C4-2B (cell line): Measurements from ENCODE around the gene BMF.
"Not testable (repeated sequence)": the region's sequence is repeated elsewhere in the genome, so short reads cannot be mapped to it uniquely, and the experiment has no call there.

Source experiments
- H3K27ac ChIP-seq: fragments of 450-650 bp; 2 replicates; pipeline ENCODE4 v1.5.1; 2017
- ZFX ChIP-seq: fragments of 450-650 bp; IDR thresholded peaks from 2 replicates; pipeline ENCODE4 v1.6.1; 2017
- TF ChIP-seq, protein P1 (sequence below): fragments of 450-650 bp; conservative IDR thresholded peaks from 2 replicates; pipeline ENCODE4 v1.5.1; 2017; ENCODE audit warnings: mild to moderate bottlenecking

Gene BMF

DNA sequence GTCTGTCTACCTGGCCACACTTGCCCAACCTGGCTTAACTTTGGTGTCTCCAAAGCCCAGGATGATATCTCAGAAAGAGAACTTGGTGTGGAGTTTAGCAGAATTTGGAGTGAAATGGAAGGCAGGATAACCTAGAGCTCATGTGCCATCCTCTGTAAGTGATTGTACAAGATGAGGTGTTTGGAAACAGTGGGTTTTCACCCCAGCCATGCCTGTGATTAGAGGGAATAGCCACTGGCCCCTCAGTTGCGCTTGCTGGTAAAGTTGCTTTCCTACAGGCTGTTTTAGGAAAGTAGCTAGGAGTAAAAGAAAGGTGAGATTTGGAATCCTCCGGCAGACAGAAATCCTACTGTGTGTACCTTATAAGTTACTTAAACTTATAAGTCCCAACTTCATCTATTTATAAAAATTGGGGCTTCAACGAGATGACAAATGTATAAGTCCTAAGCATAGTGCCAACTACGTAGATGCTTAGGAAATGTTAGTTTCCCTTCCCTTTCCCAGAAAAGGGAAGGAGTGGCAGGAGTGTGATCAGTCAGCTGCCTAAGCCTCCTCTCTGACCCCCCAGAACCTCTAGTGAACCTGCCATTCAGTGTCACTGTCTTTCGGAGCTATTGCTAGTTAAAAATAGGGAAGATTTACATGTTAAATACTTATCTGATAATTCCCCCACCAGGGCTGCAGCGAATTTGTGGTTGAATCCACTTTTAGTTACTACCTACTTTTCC, 13.4 kb upstream of the BMF start:
- no peak overlapping the region for H3K27ac ChIP-seq
- no peak for TF ChIP-seq ZFX
- TF ChIP-seq, protein P1, sequence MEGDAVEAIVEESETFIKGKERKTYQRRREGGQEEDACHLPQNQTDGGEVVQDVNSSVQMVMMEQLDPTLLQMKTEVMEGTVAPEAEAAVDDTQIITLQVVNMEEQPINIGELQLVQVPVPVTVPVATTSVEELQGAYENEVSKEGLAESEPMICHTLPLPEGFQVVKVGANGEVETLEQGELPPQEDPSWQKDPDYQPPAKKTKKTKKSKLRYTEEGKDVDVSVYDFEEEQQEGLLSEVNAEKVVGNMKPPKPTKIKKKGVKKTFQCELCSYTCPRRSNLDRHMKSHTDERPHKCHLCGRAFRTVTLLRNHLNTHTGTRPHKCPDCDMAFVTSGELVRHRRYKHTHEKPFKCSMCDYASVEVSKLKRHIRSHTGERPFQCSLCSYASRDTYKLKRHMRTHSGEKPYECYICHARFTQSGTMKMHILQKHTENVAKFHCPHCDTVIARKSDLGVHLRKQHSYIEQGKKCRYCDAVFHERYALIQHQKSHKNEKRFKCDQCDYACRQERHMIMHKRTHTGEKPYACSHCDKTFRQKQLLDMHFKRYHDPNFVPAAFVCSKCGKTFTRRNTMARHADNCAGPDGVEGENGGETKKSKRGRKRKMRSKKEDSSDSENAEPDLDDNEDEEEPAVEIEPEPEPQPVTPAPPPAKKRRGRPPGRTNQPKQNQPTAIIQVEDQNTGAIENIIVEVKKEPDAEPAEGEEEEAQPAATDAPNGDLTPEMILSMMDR = no peak

DNA sequence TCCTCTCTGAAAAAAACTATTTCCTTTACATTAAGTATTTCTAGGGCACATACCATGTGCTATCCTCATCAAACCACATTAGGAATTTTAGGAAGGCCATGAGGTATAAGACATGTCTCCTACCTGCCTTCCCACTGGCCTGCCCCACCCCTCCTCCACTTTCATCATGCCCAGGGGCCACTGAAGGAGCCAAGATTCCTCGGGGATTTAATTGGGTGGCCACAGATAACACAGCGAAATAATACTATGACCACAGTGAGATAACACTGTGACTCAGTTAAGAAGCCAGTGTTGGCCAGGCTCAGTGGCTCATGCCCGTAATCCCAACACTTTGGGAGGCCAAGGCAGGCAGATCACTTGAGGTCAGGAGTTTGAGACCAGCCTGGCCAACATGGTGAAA, 9.8 kb upstream of the BMF start:
- TF ChIP-seq, protein P1 = no peak
- TF ChIP-seq ZFX = no peak
- no peak overlapping the region for H3K27ac ChIP-seq

DNA sequence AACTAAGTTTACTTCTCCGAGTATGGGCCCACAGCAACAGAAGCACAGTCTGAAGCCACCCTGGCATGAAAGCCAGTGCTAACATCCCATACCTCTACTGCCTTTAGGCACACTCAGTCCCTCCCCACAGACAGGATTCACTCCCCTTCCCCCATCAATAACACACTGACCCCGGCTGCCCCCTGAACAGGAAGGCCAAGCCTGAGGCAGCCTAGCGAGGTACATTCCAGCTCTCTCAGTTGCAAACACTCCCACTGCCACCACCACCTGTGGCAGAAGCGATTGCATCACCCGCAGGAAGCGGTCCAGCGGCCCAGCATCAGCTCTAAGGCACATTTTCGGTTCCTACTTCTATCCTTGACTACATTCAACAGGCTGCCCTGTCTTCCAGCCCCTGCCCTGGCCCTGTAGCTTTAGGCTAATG, 7.0 kb upstream of the BMF start:
- H3K27ac ChIP-seq = no peak overlapping the region
- no peak for TF ChIP-seq ZFX
- TF ChIP-seq, protein P1 = no peak

DNA sequence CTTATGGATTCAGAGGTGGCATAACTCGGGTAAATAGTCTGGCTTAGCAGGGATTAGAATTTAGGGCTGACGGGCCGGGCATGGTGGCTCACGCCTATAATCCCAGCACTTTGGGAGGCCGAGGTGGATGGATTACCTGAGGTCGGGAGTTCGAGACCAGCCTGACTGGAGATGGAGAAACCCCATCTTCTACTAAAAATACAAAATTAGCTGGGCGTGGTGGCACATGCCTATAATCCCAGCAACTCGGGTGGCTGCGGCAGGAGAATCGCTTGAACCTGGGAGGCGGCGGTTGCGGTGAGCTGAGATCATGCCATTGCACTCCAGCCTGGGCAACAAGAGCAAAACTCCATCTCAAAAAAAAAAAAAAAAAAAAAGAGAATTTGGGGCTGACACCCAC, 6.4 kb upstream of the BMF start:
- H3K27ac ChIP-seq = not testable (repeated sequence)

DNA sequence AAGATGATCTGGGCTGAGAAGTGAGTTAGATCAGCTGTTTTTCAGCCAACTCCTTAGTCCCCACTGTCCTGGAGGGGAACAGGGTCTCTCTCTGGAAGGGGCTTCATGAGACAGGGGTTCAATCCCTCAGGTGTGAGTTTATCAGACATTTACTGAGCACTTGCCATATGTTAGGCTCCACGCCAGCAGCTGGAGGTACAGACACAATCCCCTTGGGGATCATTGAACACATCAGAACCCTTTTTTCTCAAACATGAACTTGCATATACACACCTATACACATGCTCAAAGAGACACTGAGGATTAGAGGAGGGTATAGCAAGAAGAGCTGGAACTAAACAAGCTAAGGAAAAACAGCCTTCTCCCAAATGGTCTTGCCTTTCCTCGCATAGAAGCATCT, 5.5 kb upstream of the BMF start:
- no peak overlapping the region for H3K27ac ChIP-seq
- TF ChIP-seq, protein P1 = no peak
- no peak for TF ChIP-seq ZFX

DNA sequence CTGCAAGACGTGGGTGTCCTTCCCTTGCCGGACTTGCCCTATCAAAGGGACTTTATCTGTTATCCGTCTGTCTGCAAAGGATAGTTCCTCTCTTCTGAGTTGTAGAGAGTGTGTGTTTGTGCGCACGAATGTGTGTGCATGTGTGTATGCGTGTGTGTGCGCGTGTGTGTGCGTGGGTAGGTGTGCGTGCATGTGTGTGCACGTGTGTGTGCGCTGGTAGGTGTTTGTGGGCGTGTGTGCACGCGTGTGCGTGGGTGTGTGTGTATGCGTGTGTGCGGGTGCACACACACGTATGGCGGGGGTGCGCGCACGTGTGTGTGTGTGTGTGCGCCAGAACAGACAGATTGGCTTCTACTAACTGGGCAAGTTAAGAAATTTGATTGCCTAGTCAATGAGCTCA, 4.1 kb upstream of the BMF start:
- no peak overlapping the region for H3K27ac ChIP-seq
- TF ChIP-seq ZFX = no peak
- TF ChIP-seq, protein P1 = no peak

DNA sequence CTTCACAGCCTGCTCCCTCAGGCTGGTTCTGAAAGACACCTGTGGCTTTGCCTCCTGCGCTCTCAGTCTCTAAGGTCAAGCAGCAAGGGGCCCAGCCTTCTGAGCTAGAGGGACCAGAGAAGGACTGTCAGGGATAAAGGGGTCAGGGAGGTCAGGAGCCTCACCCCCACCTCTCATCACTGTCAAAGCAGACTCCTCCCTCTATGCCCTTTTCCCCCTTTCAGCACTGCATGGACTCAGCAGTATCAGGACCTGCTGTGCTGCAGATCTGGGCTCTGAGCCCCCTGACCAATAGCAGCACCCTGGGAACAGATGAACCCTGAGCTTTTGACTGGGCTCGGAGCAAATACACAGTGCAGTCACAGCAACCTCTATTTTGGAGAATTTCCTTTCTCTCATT, 3.2 kb upstream of the BMF start:
- H3K27ac ChIP-seq = no peak overlapping the region
- TF ChIP-seq ZFX = no peak
- TF ChIP-seq, protein P1 = no peak
